ENCODE measurements around the gene TTLL11. TPM values are rescaled to one million over a fixed set of nuclear protein-coding genes. Genes with fewer than 3 reads are reported as not detected.
A peak's percentile ranks its signal among the peaks of the same experiment; 100 is the strongest.

Gene TTLL11
- total and polyA plus RNA-seq, 2 experiments from 2014 or later = 4.7 to 6.7 TPM

DNA sequence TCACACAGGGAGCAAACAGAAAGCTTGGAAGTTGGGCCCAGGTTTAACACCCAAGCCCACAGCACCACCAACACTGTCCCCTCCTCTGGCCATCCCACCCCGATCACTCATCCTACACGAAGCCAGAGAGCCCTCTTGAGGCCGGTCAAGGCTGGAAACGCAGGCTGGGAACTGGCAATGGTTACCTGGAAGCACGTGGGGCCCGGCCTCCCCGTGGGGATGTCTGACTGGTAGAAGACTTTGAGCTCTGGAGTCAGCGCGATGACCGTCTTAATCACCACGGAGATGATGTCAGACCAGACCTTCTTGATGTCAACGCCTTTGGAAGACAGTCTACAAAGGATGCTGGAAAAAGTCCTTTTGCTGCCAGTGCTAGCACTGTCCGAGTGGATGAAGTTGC, 104.1 kb downstream of the TTLL11 start:
- no peaks in the 10 kb centered on the region for H3K9me3 ChIP-seq (ENCODE audit: low read depth)
- no peak overlapping the region for H3K4me3 ChIP-seq
- no peaks in the 10 kb centered on the region for H3K36me3 ChIP-seq
- no peaks in the 10 kb centered on the region for H3K27me3 ChIP-seq
- DNase-seq (ENCODE audit: low read depth in 1 of 2, low spot score in 1 of 2) = peak; percentile 21 to 55
- no peak overlapping the region for H3K27ac ChIP-seq
- peaks cover 7% of the 10 kb centered on the region for H3K4me1 ChIP-seq (ENCODE audit: low read depth)
- peak; percentile 30 for TF ChIP-seq CTCF (IDR thresholded peaks at IDR 0.05; ENCODE audit: low read depth, low read length)

DNA sequence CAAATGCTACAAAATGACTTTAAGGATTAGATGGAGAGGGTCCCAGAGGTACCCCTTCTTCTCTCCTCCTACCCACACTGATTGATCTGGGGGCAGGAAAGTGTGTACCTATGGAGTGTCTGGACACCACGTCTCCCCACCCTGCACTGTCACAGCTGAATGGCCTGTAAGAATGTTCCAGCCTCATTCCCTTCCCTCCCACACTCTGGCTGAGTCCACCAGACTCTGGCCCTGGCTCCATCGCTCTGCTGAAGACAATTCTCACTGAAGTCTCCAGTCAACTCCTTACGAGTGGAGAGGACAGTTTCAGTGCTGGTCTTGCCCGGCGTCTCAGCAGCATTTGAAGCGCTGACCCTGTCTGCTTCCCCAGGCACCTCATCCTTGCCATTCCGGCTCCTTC, 105.8 kb downstream of the TTLL11 start:
- Histone ChIP-seq H3K4me3 (no peak overlapping the region), H3K27ac (no peak overlapping the region), H3K9me3 (ENCODE audit: low read depth) (no peaks in the 10 kb centered on the region), H3K27me3 (no peaks in the 10 kb centered on the region), H3K4me1 (ENCODE audit: low read depth) (peaks cover 7% of the 10 kb centered on the region), H3K36me3 (no peaks in the 10 kb centered on the region)
- TF ChIP-seq CTCF (IDR thresholded peaks at IDR 0.05; ENCODE audit: low read depth, low read length) = no peak
- no peak for DNase-seq (ENCODE audit: low read depth in 1 of 2, low spot score in 1 of 2)

DNA sequence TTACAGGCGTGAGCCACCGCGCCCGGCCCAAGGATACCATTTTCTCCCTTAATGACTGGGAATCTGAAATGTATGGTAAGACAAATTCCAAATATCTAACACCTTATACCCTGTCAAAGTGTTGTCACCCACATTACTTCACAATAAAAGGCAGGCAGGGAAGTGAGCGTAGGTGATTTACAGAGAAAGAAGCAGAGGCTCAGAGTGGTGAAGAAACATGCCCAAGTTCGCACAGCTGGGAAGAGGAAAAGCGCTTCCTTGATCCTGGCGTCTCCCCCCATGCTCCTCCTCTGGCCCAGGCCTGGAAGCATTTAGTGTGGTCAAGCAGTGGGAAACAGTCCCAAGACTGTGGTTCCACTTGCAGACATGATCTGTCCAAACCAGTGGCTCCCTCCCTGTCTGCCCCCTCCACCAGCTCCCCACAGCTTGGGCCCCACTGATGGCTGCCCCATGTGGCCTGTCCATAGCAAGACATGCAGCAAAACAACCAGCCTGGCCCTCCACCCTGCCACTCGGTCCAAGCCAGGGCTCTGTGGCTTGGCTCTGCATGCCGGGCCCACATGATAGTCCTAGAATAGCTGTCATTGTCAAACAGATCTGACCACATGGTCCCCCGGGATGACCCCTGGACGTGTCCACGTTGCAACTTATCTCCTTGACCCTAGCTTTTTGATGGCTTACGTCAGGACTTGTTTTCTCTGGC, 107.2 kb downstream of the TTLL11 start:
- Histone ChIP-seq H3K9me3 (ENCODE audit: low read depth) (no peaks in the 10 kb centered on the region), H3K27ac (no peak overlapping the region), H3K4me1 (ENCODE audit: low read depth) (peaks cover 4% of the 10 kb centered on the region), H3K36me3 (no peaks in the 10 kb centered on the region), H3K27me3 (no peaks in the 10 kb centered on the region), H3K4me3 (no peak overlapping the region)
- DNase-seq (ENCODE audit: low read depth in 1 of 2, low spot score in 1 of 2) = peak in 1 of 2 donors; percentile 79
- peak; percentile 29 for TF ChIP-seq CTCF (IDR thresholded peaks at IDR 0.05; ENCODE audit: low read depth, low read length)

- DNase-seq (ENCODE audit: low read depth in 1 of 2, low spot score in 1 of 2) = peak in 1 of 2 donors; percentile 90
- H3K36me3 ChIP-seq = no peaks in the 10 kb centered on the region
- H3K4me1 ChIP-seq (ENCODE audit: low read depth) = no peaks in the 10 kb centered on the region
- H3K9me3 ChIP-seq (ENCODE audit: low read depth) = no peaks in the 10 kb centered on the region
- H3K27ac ChIP-seq = no peak overlapping the region
- no peak for TF ChIP-seq CTCF (IDR thresholded peaks at IDR 0.05; ENCODE audit: low read depth, low read length)
- H3K4me3 ChIP-seq = no peak overlapping the region
- H3K27me3 ChIP-seq = no peaks in the 10 kb centered on the region
Measured at GRCh38 chr9:121984726-121985402, 108.2 kb downstream of the TTLL11 start.

GRCh38 chr9:121983736-121984135, 109.4 kb downstream of the TTLL11 start:
- Histone ChIP-seq H3K4me1 (ENCODE audit: low read depth) (no peaks in the 10 kb centered on the region), H3K4me3 (no peak overlapping the region), H3K27ac (no peak overlapping the region), H3K27me3 (no peaks in the 10 kb centered on the region), H3K36me3 (no peaks in the 10 kb centered on the region), H3K9me3 (ENCODE audit: low read depth) (no peaks in the 10 kb centered on the region)
- TF ChIP-seq CTCF (IDR thresholded peaks at IDR 0.05; ENCODE audit: low read depth, low read length) = no peak
- DNase-seq (ENCODE audit: low read depth in 1 of 2, low spot score in 1 of 2) = no peak

Measured in cardiac muscle cell (in vitro differentiated cells and primary cell).